Muscle layer of colon (tissue), 2 donors: ENCODE results near the gene IVD.
A peak's percentile ranks its signal among the peaks of the same experiment; 100 is the strongest.

Experiments
- H3K27ac ChIP-seq: one replicate; pipeline ENCODE4 v1.7.0; 2013; ENCODE audit warnings: low read depth, mild to moderate bottlenecking, low read length, moderate library complexity
- H3K27me3 ChIP-seq, 2 donors: one replicate each; pipeline ENCODE4 v1.7.0; 2013; ENCODE audit warnings: low read length in 2 of 2, mild to moderate bottlenecking in 2 of 2; ENCODE audit not compliant: insufficient read depth in 2 of 2, control insufficient read depth in 1 of 2
- H3K36me3 ChIP-seq: one replicate; pipeline ENCODE4 v1.7.0; 2013; ENCODE audit warnings: mild to moderate bottlenecking, low read length; ENCODE audit not compliant: insufficient read depth
- H3K4me1 ChIP-seq: one replicate; pipeline ENCODE4 v1.7.0; 2013; ENCODE audit warnings: mild to moderate bottlenecking, low read length; ENCODE audit not compliant: insufficient read depth
- H3K4me3 ChIP-seq, 2 donors: one replicate each; pipeline ENCODE4 v1.7.0; 2013; ENCODE audit warnings: low read length in 2 of 2, low read depth in 1 of 2, mild to moderate bottlenecking in 1 of 2, moderate library complexity in 1 of 2
- H3K9ac ChIP-seq: one replicate; pipeline ENCODE4 v1.7.0; 2013; ENCODE audit warnings: low read length
- H3K9me3 ChIP-seq: one replicate; pipeline ENCODE4 v1.7.0; 2013; ENCODE audit warnings: mild to moderate bottlenecking, low read length
- donor health status: abdominal sarcoma.
- donor health status: Adenocarcinoma of cecum.

IVD gene

DNA sequence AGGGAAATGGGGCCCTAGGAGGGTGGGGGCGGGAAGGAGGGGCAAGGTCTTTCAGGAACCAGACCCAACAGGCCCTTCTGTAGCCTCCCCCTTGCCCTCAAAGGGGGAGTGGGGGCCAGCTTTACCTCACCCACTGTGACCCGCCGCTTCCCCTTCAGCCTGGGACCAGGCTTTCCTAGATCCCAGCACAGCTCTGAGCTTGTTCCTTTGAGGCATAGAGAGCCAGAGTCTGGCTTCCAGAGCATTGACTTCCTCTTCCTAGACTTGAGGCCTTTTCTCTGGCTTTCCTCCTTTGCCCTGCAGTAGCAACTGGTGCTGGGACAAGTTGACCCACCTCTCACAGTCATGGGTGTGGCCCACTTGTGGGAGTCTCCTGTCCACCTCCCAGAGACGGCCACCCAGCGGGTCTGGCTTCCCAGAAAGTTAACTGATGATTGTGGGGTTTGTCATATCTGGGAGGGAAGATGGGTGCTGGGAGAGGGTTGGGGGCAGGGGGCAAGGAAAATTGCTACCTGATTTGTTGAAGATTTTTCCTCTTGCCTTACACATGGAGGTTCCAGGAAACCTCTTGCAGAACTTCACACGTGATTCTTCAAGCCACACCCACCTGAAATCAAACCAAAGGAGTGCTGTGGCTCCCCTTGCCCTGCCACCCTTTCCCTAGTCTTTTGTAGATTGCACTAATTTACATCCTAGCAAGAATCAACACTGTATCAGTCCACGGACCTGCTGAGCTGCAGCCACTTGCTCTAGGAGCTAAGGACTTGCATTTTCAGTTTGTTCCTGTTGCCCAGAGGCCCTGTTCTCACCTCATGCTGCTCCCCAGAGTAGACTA is 61.0 kb downstream of the IVD start:
- Histone ChIP-seq H3K27ac (no peak overlapping the region), H3K36me3 (peaks cover 37% of the 10 kb centered on the region), H3K9ac (no peak overlapping the region)

DNA sequence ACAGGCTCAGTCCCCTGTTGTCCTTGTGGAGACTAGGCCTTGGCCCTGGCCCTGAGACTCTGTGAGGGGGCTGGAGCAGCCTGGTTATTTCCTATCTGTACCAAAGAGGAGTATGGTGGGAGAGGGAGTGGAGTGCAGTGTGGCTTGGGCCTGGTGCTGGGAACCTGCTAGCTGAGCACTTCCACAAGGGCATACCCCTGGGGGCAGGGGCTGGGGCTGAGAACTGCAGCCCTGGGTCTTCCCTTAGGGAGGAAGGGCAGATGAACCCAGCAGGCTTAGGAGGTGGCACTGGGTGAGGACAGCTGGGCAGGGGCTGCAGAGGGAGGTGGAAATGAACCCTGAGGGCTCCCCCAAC is 61.6 kb downstream of the IVD start:
- peaks cover 10% of the 10 kb centered on the region for H3K4me1 ChIP-seq
- H3K27ac ChIP-seq: no peak overlapping the region
- H3K27me3 ChIP-seq: no peaks in the 10 kb centered on the region
- no peak overlapping the region for H3K9ac ChIP-seq
- H3K4me3 ChIP-seq: no peak overlapping the region
- H3K9me3 ChIP-seq: no peaks in the 10 kb centered on the region
- H3K36me3 ChIP-seq: peaks cover 37% of the 10 kb centered on the region

More for the DNA sequence above, 61.0 kb downstream of the IVD start:
- H3K9me3 ChIP-seq: no peaks in the 10 kb centered on the region
- H3K4me3 ChIP-seq: no peak overlapping the region
- peaks cover 6% of the 10 kb centered on the region for H3K4me1 ChIP-seq
- H3K27me3 ChIP-seq: no peaks in the 10 kb centered on the region

DNA sequence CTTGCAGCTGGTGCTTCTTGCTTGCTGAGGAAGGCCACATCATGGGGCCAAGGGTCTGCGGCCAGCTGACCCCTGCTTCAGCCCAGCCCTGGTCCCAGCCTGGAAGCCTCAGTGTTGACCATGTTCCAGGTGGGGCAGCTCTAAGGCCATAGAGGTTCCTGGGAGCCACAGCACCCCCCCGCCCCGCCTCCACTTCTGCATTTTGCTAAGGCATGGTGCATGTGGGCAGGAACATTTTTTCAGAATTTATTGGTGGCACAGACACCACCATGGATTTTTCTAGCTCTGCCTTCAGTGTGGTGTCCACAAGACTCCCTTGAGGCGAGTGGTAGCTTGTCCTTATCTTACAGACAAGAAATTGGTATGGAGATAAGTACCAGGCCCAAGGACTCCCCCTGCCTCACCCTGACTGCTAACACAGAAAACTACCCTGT is 63.3 kb downstream of the IVD start:
- no peaks in the 10 kb centered on the region for H3K27me3 ChIP-seq
- no peak overlapping the region for H3K4me3 ChIP-seq
- no peaks in the 10 kb centered on the region for H3K9me3 ChIP-seq
- no peak overlapping the region for H3K27ac ChIP-seq
- peaks cover 31% of the 10 kb centered on the region for H3K36me3 ChIP-seq
- H3K9ac ChIP-seq: no peak overlapping the region
- peaks cover 16% of the 10 kb centered on the region for H3K4me1 ChIP-seq

DNA sequence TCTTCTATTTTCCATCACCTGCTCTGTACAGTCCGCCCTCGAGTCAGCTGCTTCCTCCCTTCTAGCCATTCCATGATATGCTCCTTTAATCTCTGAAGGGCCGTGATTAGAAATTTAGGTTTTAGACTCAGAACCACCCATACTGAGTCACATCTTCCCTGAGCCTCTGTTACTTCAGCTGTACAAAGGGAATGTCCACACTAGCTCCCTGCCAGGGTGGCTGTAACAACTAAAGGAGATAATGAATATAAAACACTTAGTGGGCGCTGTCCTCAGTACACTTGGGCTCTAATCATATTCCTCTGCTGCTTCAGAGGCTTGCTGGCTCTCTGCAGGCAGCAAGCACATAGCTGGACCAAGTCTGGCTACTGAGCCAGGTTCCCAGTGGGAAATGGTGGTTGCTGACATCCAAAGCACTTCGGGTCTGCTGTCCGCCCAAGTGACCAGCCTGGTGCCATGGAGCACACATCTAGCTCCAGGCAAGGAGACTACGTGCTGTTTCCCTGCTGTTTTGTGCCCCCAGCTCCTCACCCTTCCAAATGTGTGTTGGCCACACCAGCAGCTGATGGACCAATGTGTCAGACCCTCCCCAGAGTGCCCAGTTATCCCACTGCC is 64.3 kb downstream of the IVD start:
- no peaks in the 10 kb centered on the region for H3K27me3 ChIP-seq
- no peaks in the 10 kb centered on the region for H3K9me3 ChIP-seq
- no peak overlapping the region for H3K9ac ChIP-seq
- H3K27ac ChIP-seq: peak overlapping the region; percentile 70
- H3K4me1 ChIP-seq: peaks cover 16% of the 10 kb centered on the region
- H3K36me3 ChIP-seq: peaks cover 21% of the 10 kb centered on the region
- H3K4me3 ChIP-seq: peak overlapping the region in 1 of 2 donors; percentile 74

DNA sequence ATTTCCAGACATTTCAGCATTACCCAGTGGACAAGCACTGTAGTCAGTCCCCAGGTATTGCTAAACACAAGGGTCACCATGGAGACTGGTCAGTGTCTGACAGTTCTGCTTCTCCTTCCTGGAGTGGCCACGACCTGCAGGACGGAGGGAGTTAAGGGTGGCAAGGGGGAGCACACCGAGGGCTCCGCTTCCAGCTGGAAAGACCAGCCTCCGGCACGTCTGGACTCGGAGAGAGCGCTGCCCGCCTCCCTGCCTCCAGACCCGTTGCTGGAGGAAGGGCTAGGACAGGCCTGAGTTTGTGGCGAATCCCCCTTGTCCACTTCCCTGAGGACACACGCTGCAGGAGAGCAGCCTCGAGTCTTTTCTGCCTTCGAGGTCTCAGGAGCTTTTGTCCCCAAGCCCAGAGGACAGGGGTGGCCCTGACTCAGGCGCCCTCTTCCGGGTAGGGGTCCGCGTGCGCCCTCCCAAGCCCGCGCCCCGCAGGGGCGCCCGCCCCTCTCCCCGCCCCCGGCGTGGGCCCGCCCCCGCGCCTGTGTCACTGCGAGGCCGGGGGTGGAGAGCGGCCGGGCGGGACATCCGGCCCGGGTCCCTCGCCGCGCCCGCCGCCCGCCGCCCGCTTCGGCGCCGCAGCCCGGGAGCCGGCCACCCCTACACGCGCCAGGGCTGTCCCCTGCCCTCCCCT is 65.0 kb downstream of the IVD start, which contains the start of gene CHST14:
Gene CHST14, plus strand, starts transcription at position 562 of the 682 bp plus-strand sequence. CDS start 230 bp downstream, outside the sequence.
- H3K4me3 ChIP-seq: peak within 1 kb of the TSS; percentile 85
- peaks cover 16% of the 10 kb centered on the region for H3K4me1 ChIP-seq
- H3K9ac ChIP-seq: peak within 1 kb of the TSS; percentile 60
- peaks cover 14% of the 10 kb centered on the region for H3K36me3 ChIP-seq
- peak within 1 kb of the TSS; percentile 72 for H3K27ac ChIP-seq
- H3K27me3 ChIP-seq: no peaks in the 10 kb centered on the region
- H3K9me3 ChIP-seq: no peaks in the 10 kb centered on the region
